ENCODE results near the gene BLOC1S1. TPM values are rescaled to one million over a fixed set of nuclear protein-coding genes. Genes with fewer than 3 reads are reported as not detected.

Gene BLOC1S1
- total and polyA plus RNA-seq, 10 of the 15 experiments (the other 5 are each of a cell fraction or from before 2014, with no cell fraction given): 126 to 285 (median 166) TPM

GRCh38 chr12:55739025-55739378 lies 23.2 kb downstream of the BLOC1S1 start:
- Histone ChIP-seq H3K27ac (ENCODE audit: control insufficient read depth, insufficient read depth) (no peak overlapping the region), H3K4me2 (ENCODE audit: control insufficient read depth, insufficient read depth) (no peak overlapping the region), H3K79me2 (ENCODE audit: control insufficient read depth, insufficient read depth, low read length) (no peaks in the 10 kb centered on the region), H3K4me3 (no peak overlapping the region), H3K4me1 (ENCODE audit: control insufficient read depth, insufficient read depth, low read length) (peaks cover 7% of the 10 kb centered on the region), H3K9me3 (replicated peaks; ENCODE audit: control insufficient read depth, insufficient read depth, low read length) (no peaks in the 10 kb centered on the region), H3K36me3 (ENCODE audit: control insufficient read depth in 2 of 2, insufficient read depth in 2 of 2, low read length in 1 of 2) (no peaks in the 10 kb centered on the region), H3K27me3 (replicated peaks in 1 of 2; ENCODE audit: control insufficient read depth in 2 of 2, insufficient read depth in 2 of 2, low read length in 1 of 2) (no peaks in the 10 kb centered on the region), H3K9ac (ENCODE audit: control insufficient read depth, insufficient read depth, low read length) (no peak overlapping the region), H4K20me1 (ENCODE audit: control insufficient read depth, insufficient read depth) (no peaks in the 10 kb centered on the region), H2AFZ (ENCODE audit: control insufficient read depth, low read depth, low read length) (no peak overlapping the region; the same call in 1 of the 2 replicates)
- ATAC-seq: no peak
- BruUV-seq (replicated peaks): no TSS peak
- WGBS (ENCODE audit: insufficient coverage, insufficient replicate concordance, low lambda C conversion rate, missing lambda C conversion rate): 78% methylated on average over 2 of the region's 2 CpGs
- intact Hi-C loops (cut with micrococcal nuclease; ENCODE audit: unreplicated experiment): loop anchor here (1.0 to 10.0 kb wide), 6 partner anchors 58 to 446 kb away; partner anchors contain the start of genes PA2G4, RPL41, SARNP and SMARCC2
- FAIRE-seq: no peak
- TF ChIP-seq, protein P1, sequence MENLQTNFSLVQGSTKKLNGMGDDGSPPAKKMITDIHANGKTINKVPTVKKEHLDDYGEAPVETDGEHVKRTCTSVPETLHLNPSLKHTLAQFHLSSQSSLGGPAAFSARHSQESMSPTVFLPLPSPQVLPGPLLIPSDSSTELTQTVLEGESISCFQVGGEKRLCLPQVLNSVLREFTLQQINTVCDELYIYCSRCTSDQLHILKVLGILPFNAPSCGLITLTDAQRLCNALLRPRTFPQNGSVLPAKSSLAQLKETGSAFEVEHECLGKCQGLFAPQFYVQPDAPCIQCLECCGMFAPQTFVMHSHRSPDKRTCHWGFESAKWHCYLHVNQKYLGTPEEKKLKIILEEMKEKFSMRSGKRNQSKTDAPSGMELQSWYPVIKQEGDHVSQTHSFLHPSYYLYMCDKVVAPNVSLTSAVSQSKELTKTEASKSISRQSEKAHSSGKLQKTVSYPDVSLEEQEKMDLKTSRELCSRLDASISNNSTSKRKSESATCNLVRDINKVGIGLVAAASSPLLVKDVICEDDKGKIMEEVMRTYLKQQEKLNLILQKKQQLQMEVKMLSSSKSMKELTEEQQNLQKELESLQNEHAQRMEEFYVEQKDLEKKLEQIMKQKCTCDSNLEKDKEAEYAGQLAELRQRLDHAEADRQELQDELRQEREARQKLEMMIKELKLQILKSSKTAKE (IDR thresholded peaks at IDR 0.05; ENCODE audit: low read depth, poor library complexity, severe bottlenecking): peak; percentile 28
- TF ChIP-seq SUPT20H (IDR thresholded peaks at IDR 0.05; ENCODE audit: borderline replicate concordance, control insufficient read depth, low read depth, low read length) (no peak), SUZ12 (IDR thresholded peaks at IDR 0.05; ENCODE audit: unreplicated experiment) (no peak), BMI1 (IDR thresholded peaks at IDR 0.05; ENCODE audit: borderline replicate concordance) (no peak)
- ChIA-PET POLR2A (interaction anchor here (0.6 to 2.9 kb wide), 19 partner anchors 9 to 449 kb away, joined by 3 to 36 read pairs (median 6); partner anchors contain the start of genes BLOC1S1, CD63, DNAJC14 and PA2G4), CTCF (interaction anchor here (0.6 to 7.1 kb wide), 68 partner anchors 8 to 483 kb away, joined by 3 to 205 read pairs (median 8); partner anchors contain the start of genes BLOC1S1, CD63, DGKA and DNAJC14), SMC1A (ENCODE audit: uncharacterized antibody, unreplicated experiment) (interaction anchor here (0.6 to 5.2 kb wide), 52 partner anchors 8 to 453 kb away, joined by 3 to 51 read pairs (median 6); partner anchors contain the start of genes BLOC1S1, CD63, DGKA and ESYT1), RAD21 (ENCODE audit: unreplicated experiment) (interaction anchor here (0.5 to 7.7 kb wide), 45 partner anchors 8 to 763 kb away, joined by 3 to 113 read pairs (median 9); partner anchors contain the start of genes BLOC1S1, CD63, DNAJC14 and ESYT1)
- in situ Hi-C loops (cut with MboI): loop anchor here (5.0 kb wide), 2 partner anchors 203 to 293 kb away; no protein-coding TSS in a partner anchor
- no peak for DNase-seq (ENCODE audit: low read depth, low spot score)

Data from GM12878 (cell line).